HG03108 (cell line): Measurements from ENCODE around the gene OGG1.
"Not testable (repeated sequence)": the region's sequence is repeated elsewhere in the genome, so short reads cannot be mapped to it uniquely, and the experiment has no call there.

Experiments used
- ATAC-seq: cut with Tn5 transposase; IDR thresholded peaks from one replicate; pipeline ENCODE4 v1.9.1; 2021; ENCODE audit warnings: moderate library complexity; ENCODE audit not compliant: unreplicated experiment

OGG1 gene

GRCh38 chr3:9760779-9761505, 11.2 kb downstream of the OGG1 start:
- no peak for ATAC-seq

- no peak for ATAC-seq
Observed at GRCh38 chr3:9761919-9762318, 12.2 kb downstream of the OGG1 start.

- ATAC-seq: no peak
Observed at GRCh38 chr3:9762871-9763270, 13.1 kb downstream of the OGG1 start.

GRCh38 chr3:9765865-9766264, 16.1 kb downstream of the OGG1 start:
- ATAC-seq: no peak

GRCh38 chr3:9767418-9767817, 17.7 kb downstream of the OGG1 start:
- no peak for ATAC-seq

- ATAC-seq: no peak
Observed at GRCh38 chr3:9768141-9768775, 18.5 kb downstream of the OGG1 start.

GRCh38 chr3:9769012-9769411, 19.3 kb downstream of the OGG1 start:
- ATAC-seq: no peak

GRCh38 chr3:9769426-9770275, 19.9 kb downstream of the OGG1 start, which contains the start of gene CAMK1:
Gene CAMK1 (minus strand): TSS chr3:9769947. CDS start chr3:9767749, 2,198 bp downstream.
- ATAC-seq: no peak

- no peak for ATAC-seq
Observed at GRCh38 chr3:9770276-9770812, 20.6 kb downstream of the OGG1 start.

GRCh38 chr3:9771007-9771406, 21.3 kb downstream of the OGG1 start:
- ATAC-seq: not testable (repeated sequence)

- no peak for ATAC-seq
Observed at GRCh38 chr3:9776896-9777693, 27.3 kb downstream of the OGG1 start.

- ATAC-seq: no peak
Observed at GRCh38 chr3:9777694-9778021, 27.9 kb downstream of the OGG1 start.

GRCh38 chr3:9778143-9779074, 28.7 kb downstream of the OGG1 start:
- no peak for ATAC-seq

GRCh38 chr3:9779075-9779593, 29.4 kb downstream of the OGG1 start:
- no peak for ATAC-seq

- peak; percentile 61 for ATAC-seq
Observed at GRCh38 chr3:9779721-9780457, 30.1 kb downstream of the OGG1 start.

- ATAC-seq: no peak
Observed at GRCh38 chr3:9780458-9780812, 30.7 kb downstream of the OGG1 start.

GRCh38 chr3:9780910-9781309, 31.2 kb downstream of the OGG1 start:
- no peak for ATAC-seq

GRCh38 chr3:9781551-9781950, 31.8 kb downstream of the OGG1 start:
- no peak for ATAC-seq
